Fibroblast of peridontal ligament (primary cell): ENCODE results near the gene CYP2R1.
"Not testable (repeated sequence)": the region's sequence is repeated elsewhere in the genome, so short reads cannot be mapped to it uniquely, and the experiment has no call there.

ENCODE experiments used
- DNase-seq: peaks from one replicate; pipeline ENCODE4 v3.0.0-alpha.2; 2010; ENCODE audit errors: extremely low read depth

The CYP2R1 gene

GRCh38 chr11:14894657-14895598 lies 2.9 kb upstream of the CYP2R1 start:
- DNase-seq, result peak; percentile 69

- no peak for DNase-seq
Observed at GRCh38 chr11:14892577-14892976, 546 bp upstream of the CYP2R1 start.

- DNase-seq, result peak; percentile 82
Observed at GRCh38 chr11:14891143-14892035, 642 bp downstream of the CYP2R1 start.

- no peak for DNase-seq
Observed at GRCh38 chr11:14886513-14886912, 5.5 kb downstream of the CYP2R1 start.

GRCh38 chr11:14884667-14885273 lies 7.3 kb downstream of the CYP2R1 start:
- no peak for DNase-seq

- DNase-seq, result not testable (repeated sequence)
Observed at GRCh38 chr11:14883683-14884082, 8.3 kb downstream of the CYP2R1 start.

- no peak for DNase-seq
Observed at GRCh38 chr11:14882196-14882595, 9.8 kb downstream of the CYP2R1 start.

GRCh38 chr11:14881576-14882193 lies 10.3 kb downstream of the CYP2R1 start:
- DNase-seq, result no peak

GRCh38 chr11:14875163-14875562 lies 16.9 kb downstream of the CYP2R1 start:
- no peak for DNase-seq

- DNase-seq, result no peak
Observed at GRCh38 chr11:14873632-14874031, 18.4 kb downstream of the CYP2R1 start.

- DNase-seq, result no peak
Observed at GRCh38 chr11:14872032-14872431, 20.0 kb downstream of the CYP2R1 start.

- not testable (repeated sequence) for DNase-seq
Observed at GRCh38 chr11:14863775-14864174, 28.3 kb downstream of the CYP2R1 start.

- DNase-seq, result no peak
Observed at GRCh38 chr11:14861680-14862079, 30.4 kb downstream of the CYP2R1 start.

GRCh38 chr11:14860511-14860910 lies 31.5 kb downstream of the CYP2R1 start:
- peak; percentile 2 for DNase-seq

- DNase-seq, result no peak
Observed at GRCh38 chr11:14858404-14858803, 33.6 kb downstream of the CYP2R1 start.

GRCh38 chr11:14857621-14858020 lies 34.4 kb downstream of the CYP2R1 start:
- no peak for DNase-seq

- DNase-seq, result no peak
Observed at GRCh38 chr11:14855890-14856289, 36.1 kb downstream of the CYP2R1 start.

- DNase-seq, result no peak
Observed at GRCh38 chr11:14854057-14854456, 38.0 kb downstream of the CYP2R1 start.

GRCh38 chr11:14852571-14853177 lies 39.4 kb downstream of the CYP2R1 start:
- no peak for DNase-seq

GRCh38 chr11:14842002-14842401 lies 50.0 kb downstream of the CYP2R1 start:
- no peak for DNase-seq
